ENCODE results near the gene CPA3. TPM values are rescaled to one million over a fixed set of nuclear protein-coding genes. Genes with fewer than 3 reads are reported as not detected.

Gene CPA3
- total and polyA plus RNA-seq, 2 donors (not counting 1 experiment from before 2014, with no cell fraction given) = 0.17 TPM; not detected in 1

GRCh38 chr3:148848410-148848809, 16.7 kb upstream of the CPA3 start:
- no peak overlapping the region for H3K4me2 ChIP-seq (ENCODE audit: extremely low read depth, insufficient read depth, low read length)
- no peaks in the 10 kb centered on the region for H3K79me2 ChIP-seq (ENCODE audit: control insufficient read depth, insufficient read depth, low read length)
- no peaks in the 10 kb centered on the region for H3K9me3 ChIP-seq (ENCODE audit: control insufficient read depth, insufficient read depth, low read depth, low read length)
- no peak for DNase-seq (ENCODE audit: low read depth in 2 of 2)
- no peaks in the 10 kb centered on the region for H3K36me3 ChIP-seq (ENCODE audit: control insufficient read depth, insufficient read depth, low read length)
- H3K4me3 ChIP-seq (replicated peaks in 1 of 4; ENCODE audit: control extremely low read depth in 1 of 4, insufficient read depth in 1 of 4, low read depth in 3 of 4, low read length in 4 of 4) = no peak overlapping the region
- H2AFZ ChIP-seq (ENCODE audit: low read length) = no peak overlapping the region
- H3K4me1 ChIP-seq (ENCODE audit: control insufficient read depth, extremely low read depth, insufficient read depth, low read length) = no peaks in the 10 kb centered on the region
- H3K27ac ChIP-seq (ENCODE audit: insufficient read depth, low read length) = no peak overlapping the region
- TF ChIP-seq CTCF (conservative IDR thresholded peaks at IDR 0.05 in 1 of 2, IDR thresholded peaks at IDR 0.05 in 1 of 2; ENCODE audit: low read depth in 1 of 2, low read length in 2 of 2) = no peak
- no peak for TF ChIP-seq EZH2 (IDR thresholded peaks at IDR 0.05; ENCODE audit: low read length, missing control alignments)
- no peaks in the 10 kb centered on the region for H4K20me1 ChIP-seq (ENCODE audit: control insufficient read depth, extremely low read depth, insufficient read depth, low read length)
- H3K9ac ChIP-seq (ENCODE audit: insufficient read depth, low read length) = no peak overlapping the region
- no peaks in the 10 kb centered on the region for H3K27me3 ChIP-seq (ENCODE audit: control insufficient read depth, insufficient read depth, low read length)

GRCh38 chr3:148852271-148852992, 12.7 kb upstream of the CPA3 start:
- no peaks in the 10 kb centered on the region for H3K4me1 ChIP-seq (ENCODE audit: control insufficient read depth, extremely low read depth, insufficient read depth, low read length)
- no peak for TF ChIP-seq EZH2 (IDR thresholded peaks at IDR 0.05; ENCODE audit: low read length, missing control alignments)
- no peak for TF ChIP-seq CTCF (conservative IDR thresholded peaks at IDR 0.05 in 1 of 2, IDR thresholded peaks at IDR 0.05 in 1 of 2; ENCODE audit: low read depth in 1 of 2, low read length in 2 of 2)
- no peaks in the 10 kb centered on the region for H4K20me1 ChIP-seq (ENCODE audit: control insufficient read depth, extremely low read depth, insufficient read depth, low read length)
- DNase-seq (ENCODE audit: low read depth in 2 of 2) = peak in 1 of 2 donors; percentile 22
- H3K79me2 ChIP-seq (ENCODE audit: control insufficient read depth, insufficient read depth, low read length) = no peaks in the 10 kb centered on the region
- H2AFZ ChIP-seq (ENCODE audit: low read length) = no peak overlapping the region
- no peak overlapping the region for H3K4me3 ChIP-seq (replicated peaks in 1 of 4; ENCODE audit: control extremely low read depth in 1 of 4, insufficient read depth in 1 of 4, low read depth in 3 of 4, low read length in 4 of 4)
- no peak overlapping the region for H3K9ac ChIP-seq (ENCODE audit: insufficient read depth, low read length)
- H3K27me3 ChIP-seq (ENCODE audit: control insufficient read depth, insufficient read depth, low read length) = no peaks in the 10 kb centered on the region
- H3K36me3 ChIP-seq (ENCODE audit: control insufficient read depth, insufficient read depth, low read length) = no peaks in the 10 kb centered on the region
- no peaks in the 10 kb centered on the region for H3K9me3 ChIP-seq (ENCODE audit: control insufficient read depth, insufficient read depth, low read depth, low read length)
- no peak overlapping the region for H3K27ac ChIP-seq (ENCODE audit: insufficient read depth, low read length)
- no peak overlapping the region for H3K4me2 ChIP-seq (ENCODE audit: extremely low read depth, insufficient read depth, low read length)

- Histone ChIP-seq H3K79me2 (ENCODE audit: control insufficient read depth, insufficient read depth, low read length) (no peaks in the 10 kb centered on the region), H3K9me3 (ENCODE audit: control insufficient read depth, insufficient read depth, low read depth, low read length) (no peaks in the 10 kb centered on the region), H3K36me3 (ENCODE audit: control insufficient read depth, insufficient read depth, low read length) (no peaks in the 10 kb centered on the region), H3K9ac (ENCODE audit: insufficient read depth, low read length) (no peak overlapping the region), H3K4me3 (replicated peaks in 1 of 4; ENCODE audit: control extremely low read depth in 1 of 4, insufficient read depth in 1 of 4, low read depth in 3 of 4, low read length in 4 of 4) (no peak overlapping the region), H2AFZ (ENCODE audit: low read length) (no peak overlapping the region), H3K27me3 (ENCODE audit: control insufficient read depth, insufficient read depth, low read length) (no peaks in the 10 kb centered on the region), H3K27ac (ENCODE audit: insufficient read depth, low read length) (no peak overlapping the region), H4K20me1 (ENCODE audit: control insufficient read depth, extremely low read depth, insufficient read depth, low read length) (no peaks in the 10 kb centered on the region), H3K4me2 (ENCODE audit: extremely low read depth, insufficient read depth, low read length) (no peak overlapping the region), H3K4me1 (ENCODE audit: control insufficient read depth, extremely low read depth, insufficient read depth, low read length) (no peaks in the 10 kb centered on the region)
- DNase-seq (ENCODE audit: low read depth in 2 of 2) = no peak
- TF ChIP-seq EZH2 (IDR thresholded peaks at IDR 0.05; ENCODE audit: low read length, missing control alignments) = no peak
- TF ChIP-seq CTCF (conservative IDR thresholded peaks at IDR 0.05 in 1 of 2, IDR thresholded peaks at IDR 0.05 in 1 of 2; ENCODE audit: low read depth in 1 of 2, low read length in 2 of 2) = no peak
Observed at GRCh38 chr3:148853076-148853475, 12.0 kb upstream of the CPA3 start.
